Measurements from ENCODE around the gene TDRKH. TPM values are rescaled to one million over a fixed set of nuclear protein-coding genes. Genes with fewer than 3 reads are reported as not detected.

Gene TDRKH
- total RNA-seq, 3 donors from 2014 or later, result 5.8 to 11.4 (median 7.4) TPM

GRCh38 chr1:151729966-151730291, 60.4 kb downstream of the TDRKH start:
- intact Hi-C loops (cut with DNase I, micrococcal nuclease), result loop anchor here (10.0 kb wide), 2 partner anchors 135 to 195 kb away; no protein-coding TSS in a partner anchor
- peaks cover 24% of the 10 kb centered on the region for H3K4me1 ChIP-seq (ENCODE audit: low read depth)
- no peaks in the 10 kb centered on the region for H3K36me3 ChIP-seq (ENCODE audit: low read depth)
- no peak for DNase-seq
- no peak for TF ChIP-seq CTCF (IDR thresholded peaks at IDR 0.05)
- ATAC-seq, result peak; percentile 2
- no peak overlapping the region for H3K4me3 ChIP-seq
- no peaks in the 10 kb centered on the region for H3K9me3 ChIP-seq

DNA sequence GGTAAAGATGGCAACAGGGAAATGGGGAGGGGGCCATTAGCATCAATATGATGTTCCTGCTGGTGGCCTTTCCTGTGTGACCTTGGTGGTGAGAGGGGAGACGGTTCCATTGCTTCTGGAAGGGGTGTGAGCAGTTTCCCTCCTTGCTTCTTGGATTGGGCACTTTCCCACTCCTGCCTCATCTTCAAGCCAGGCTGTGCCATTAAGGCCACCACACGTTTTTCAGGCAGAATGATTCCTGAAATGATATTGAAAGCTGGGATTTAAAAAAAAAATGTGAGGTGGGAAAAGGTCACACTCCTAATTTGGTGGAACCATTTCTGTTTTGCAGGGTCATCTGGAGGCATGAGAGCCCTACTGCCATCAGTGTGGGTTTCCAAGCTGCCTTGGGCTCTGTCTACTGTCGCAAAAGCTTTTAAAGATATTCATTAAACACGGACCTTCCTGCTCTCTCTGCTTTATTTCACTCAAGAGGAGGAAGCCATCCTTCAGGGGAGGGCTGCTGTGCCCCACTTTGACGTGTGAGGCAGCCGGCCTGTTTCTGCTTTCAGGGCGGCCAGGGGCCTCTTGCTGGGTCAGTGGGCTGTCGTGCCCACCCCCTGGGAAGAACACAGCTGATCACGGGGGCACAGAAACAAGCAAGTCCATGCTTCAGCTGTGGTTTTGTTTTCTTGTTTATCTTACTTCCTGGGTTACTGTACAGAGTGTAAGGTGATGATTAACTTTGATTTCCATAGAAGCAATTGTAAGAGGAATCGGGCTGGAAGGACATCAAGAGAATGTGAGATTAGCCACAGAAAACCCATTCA, 60.9 kb downstream of the TDRKH start:
- no peak for TF ChIP-seq CTCF (IDR thresholded peaks at IDR 0.05)
- ATAC-seq (peak; percentile 83), DNase-seq (peak in 1 of 3 donors; percentile 50)
- Histone ChIP-seq H3K4me1 (ENCODE audit: low read depth) (peaks cover 24% of the 10 kb centered on the region), H3K36me3 (ENCODE audit: low read depth) (no peaks in the 10 kb centered on the region), H3K9me3 (no peaks in the 10 kb centered on the region), H3K4me3 (no peak overlapping the region)
- intact Hi-C loops (cut with DNase I, micrococcal nuclease), result no loop called here

DNA sequence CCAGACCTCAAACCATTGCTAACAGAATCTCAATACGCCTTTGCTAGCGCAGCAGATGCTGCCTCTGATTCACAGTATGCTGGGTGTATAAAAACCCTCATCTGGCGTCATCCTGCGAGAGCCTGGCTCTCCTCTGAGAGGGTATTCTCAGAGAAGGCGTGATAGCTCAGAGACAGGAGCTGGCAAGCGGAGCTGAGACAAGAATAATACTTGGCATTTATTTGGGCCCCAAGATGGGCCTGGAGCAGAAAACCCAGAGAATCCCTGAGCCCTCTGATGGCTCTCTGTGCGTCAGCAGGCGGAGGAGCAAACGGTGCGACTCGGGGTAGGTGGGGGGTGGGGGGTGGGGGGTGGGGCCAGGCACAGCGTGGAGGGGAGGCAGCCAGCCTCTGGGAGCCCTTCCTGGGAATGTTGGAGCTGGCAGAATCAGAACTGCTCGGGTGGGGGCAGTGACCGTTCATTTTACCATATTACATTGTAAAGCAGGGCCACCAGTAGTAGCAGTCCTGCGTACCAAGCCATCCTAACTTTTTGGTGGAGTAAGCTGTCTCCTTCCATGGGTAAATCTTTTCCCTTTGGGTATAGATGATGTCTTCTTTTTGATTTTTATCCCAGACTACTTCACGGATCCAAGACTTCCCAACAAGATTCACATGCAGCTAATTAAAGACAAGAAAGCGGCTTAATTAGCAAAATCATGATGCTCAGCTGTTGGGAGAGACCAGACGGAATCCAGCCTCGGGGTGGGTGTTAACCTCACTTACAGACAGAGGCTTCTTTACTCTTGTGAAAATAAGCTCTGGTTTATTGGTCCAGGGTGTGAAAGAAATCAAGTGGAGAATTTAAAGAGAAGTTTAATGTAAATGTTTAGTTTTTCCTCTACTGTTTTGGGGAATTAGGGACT, 61.9 kb downstream of the TDRKH start:
- no peak for TF ChIP-seq CTCF (IDR thresholded peaks at IDR 0.05)
- Histone ChIP-seq H3K4me1 (ENCODE audit: low read depth) (peaks cover 24% of the 10 kb centered on the region), H3K9me3 (no peaks in the 10 kb centered on the region), H3K36me3 (ENCODE audit: low read depth) (no peaks in the 10 kb centered on the region), H3K4me3 (no peak overlapping the region)
- ATAC-seq (no peak), DNase-seq (no peak)
- intact Hi-C loops (cut with DNase I, micrococcal nuclease), result no loop called here

DNA sequence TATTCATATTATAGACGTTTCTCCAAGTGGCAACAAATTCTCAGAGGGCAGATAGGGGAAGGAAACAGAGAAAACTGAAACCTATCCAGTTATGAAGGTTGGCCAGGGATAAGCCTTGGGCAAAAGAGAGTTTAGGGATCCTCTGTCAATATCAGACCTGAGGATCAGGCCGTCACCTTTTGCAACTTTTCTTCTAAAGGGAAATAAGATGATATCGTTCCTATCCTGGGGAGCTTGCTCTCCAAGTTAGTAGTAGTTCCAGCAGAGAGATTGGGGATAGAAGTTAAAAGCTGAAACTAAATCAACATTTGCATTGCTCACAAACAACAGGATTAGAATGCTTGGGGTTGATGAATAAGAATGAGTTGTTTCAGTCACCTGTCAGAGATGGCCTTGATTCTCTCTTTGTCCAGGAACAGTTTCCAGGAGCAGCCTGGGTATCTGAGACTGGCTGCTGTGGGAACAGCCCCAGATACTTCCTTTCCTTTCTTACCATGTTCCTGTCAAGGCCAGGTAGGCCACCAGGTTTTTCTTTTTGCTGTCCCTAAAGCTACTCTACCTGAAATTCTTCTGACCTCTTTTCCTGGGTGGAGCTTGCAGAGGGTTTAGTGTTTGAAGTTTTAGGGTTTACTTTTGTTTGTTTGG, 66.5 kb downstream of the TDRKH start:
- no peak for TF ChIP-seq CTCF (IDR thresholded peaks at IDR 0.05)
- ATAC-seq (no peak), DNase-seq (no peak)
- Histone ChIP-seq H3K9me3 (no peaks in the 10 kb centered on the region), H3K36me3 (ENCODE audit: low read depth) (no peaks in the 10 kb centered on the region), H3K4me3 (no peak overlapping the region), H3K4me1 (ENCODE audit: low read depth) (peaks cover 33% of the 10 kb centered on the region)
- intact Hi-C loops (cut with DNase I, micrococcal nuclease), result no loop called here

Other genes starting within 250 kb of the TDRKH start
- 10 to 100 TPM; 25.5 to 59.0 (median 34.8) TPM for gene SNX27, start 178.4 kb downstream of the TDRKH start, total RNA-seq
- 1 to 10 TPM; 2.3 to 4.3 (median 2.8) TPM for gene CELF3, start 73.7 kb downstream of the TDRKH start, total RNA-seq
- not detected for gene RIIAD1, start 69.0 kb downstream of the TDRKH start, total RNA-seq
- gene MRPL9, start 27.0 kb downstream of the TDRKH start, total RNA-seq, result 10 to 100 TPM; 46.5 to 51.2 (median 50.9) TPM
- under 1 TPM; 0.23 to 0.54 (median 0.24) TPM for gene LINGO4, start 14.9 kb upstream of the TDRKH start, total RNA-seq
- gene RORC, start 41.3 kb upstream of the TDRKH start, total RNA-seq, result 10 to 100 TPM in 2 of 3 donors, 1 to 10 TPM in 1; 9.5 to 29.5 (median 17.7) TPM
- 1 to 10 TPM in 1 of 3 donors, under 1 TPM in 2; 0.51 to 1.0 (median 0.61) TPM for gene C2CD4D, start 49.3 kb upstream of the TDRKH start, total RNA-seq
- gene THEM5, start 63.2 kb upstream of the TDRKH start, total RNA-seq, result not detected
- gene THEM4, start 119.0 kb upstream of the TDRKH start, total RNA-seq, result 10 to 100 TPM in 2 of 3 donors, 1 to 10 TPM in 1; 9.1 to 12.7 (median 11.3) TPM
- gene S100A10, start 203.4 kb upstream of the TDRKH start, total RNA-seq, result 1,000 to 10,000 TPM in 2 of 3 donors, 100 to 1,000 TPM in 1; 540 to 1,335 (median 1,083) TPM
- 100 to 1,000 TPM in 1 of 3 donors, 10 to 100 TPM in 2; 88.8 to 230 (median 93.8) TPM for gene S100A11, start 246.5 kb upstream of the TDRKH start, total RNA-seq

All from mucosa of descending colon (tissue), 3 donors.